CD4-positive, CD25-positive, alpha-beta regulatory T cell (primary cell): ENCODE results near the gene SH3TC2. TPM values are rescaled to one million over a fixed set of nuclear protein-coding genes. Genes with fewer than 3 reads are reported as not detected.

Experiments used
- ATAC-seq, 2 donors: fragments of 150-1000 bp; cut with Tn5 transposase; one replicate each; pipeline ENCODE4 v1.10.0; 2021; ENCODE audit warnings: low read depth in 2 of 2, moderate number of reproducible peaks in 2 of 2, moderate library complexity in 1 of 2
- DNase-seq, 3 donors: peaks; one replicate each; pipeline versions ENCODE4 v3.0.0 to v3.0.0-alpha.2; 2012 to 2022; ENCODE audit warnings: mixed read lengths in 1 of 3
- H3K27ac ChIP-seq: one replicate; pipeline ENCODE4 v1.7.0; 2013; ENCODE audit warnings: mild to moderate bottlenecking, low read length; ENCODE audit not compliant: insufficient read depth, poor library complexity, severe bottlenecking
- H3K27me3 ChIP-seq: one replicate; pipeline ENCODE4 v1.7.0; 2013; ENCODE audit warnings: low read length; ENCODE audit not compliant: control insufficient read depth, insufficient read depth
- H3K36me3 ChIP-seq: one replicate; pipeline ENCODE4 v1.7.0; 2013; ENCODE audit warnings: mild to moderate bottlenecking, low read length, moderate library complexity; ENCODE audit not compliant: control insufficient read depth, insufficient read depth
- H3K4me1 ChIP-seq: 2 replicates; pipeline ENCODE4 v1.7.0; 2013; ENCODE audit warnings: mild to moderate bottlenecking, low read length; ENCODE audit not compliant: insufficient read depth, control insufficient read depth, poor library complexity, severe bottlenecking
- H3K4me3 ChIP-seq: one replicate; pipeline ENCODE4 v1.7.0; 2013; ENCODE audit warnings: low read depth, mild to moderate bottlenecking, low read length, moderate library complexity
- H3K9me3 ChIP-seq, 2 experiments: 1 replicate in 1 of 2; 2 replicates in 1 of 2; pipeline ENCODE4 v1.7.0; 2013; ENCODE audit warnings: low read length in 2 of 2, mild to moderate bottlenecking in 1 of 2, moderate library complexity in 1 of 2; ENCODE audit not compliant: control insufficient read depth in 2 of 2
- H3K27ac Mint-ChIP-seq, 3 donors: one replicate each; pipeline ENCODE4 v1.8.0; 2020 to 2022; ENCODE audit warnings: mild to moderate bottlenecking in 3 of 3, mixed read lengths in 3 of 3, moderate library complexity in 2 of 3
- H3K27me3 Mint-ChIP-seq: one replicate; pipeline ENCODE4 v1.8.0; 2022; ENCODE audit warnings: mild to moderate bottlenecking, mixed read lengths
- H3K36me3 Mint-ChIP-seq: one replicate; pipeline ENCODE4 v1.8.0; 2020; ENCODE audit warnings: mixed read lengths
- H3K4me1 Mint-ChIP-seq, 4 donors: one replicate each; pipeline ENCODE4 v1.8.0; 2020 to 2022; ENCODE audit warnings: mixed read lengths in 4 of 4, mild to moderate bottlenecking in 1 of 4
- H3K4me3 Mint-ChIP-seq, 4 donors: one replicate each; pipeline ENCODE4 v1.8.0; 2020 to 2022; ENCODE audit warnings: mild to moderate bottlenecking in 4 of 4, mixed read lengths in 4 of 4, moderate library complexity in 3 of 4
- H3K9me3 Mint-ChIP-seq, 7 donors: one replicate each; pipeline ENCODE4 v1.8.0; 2020 to 2022; ENCODE audit warnings: mixed read lengths in 7 of 7, mild to moderate bottlenecking in 3 of 7, moderate library complexity in 2 of 7
- polyA plus RNA-seq, 4 donors: library from polyadenylated mRNA; unstranded; fragments of 300-500 nt; fragmentation: Illumina TruSeq; gene quantifications; one replicate each; pipeline ENCODE4 v1.2.3, GENCODE V29; 2021
- total RNA-seq: library from RNA; stranded (reverse); gene quantifications from one replicate; pipeline ENCODE4 v1.2.3, GENCODE V29; 2022

SH3TC2 gene
- total and polyA plus RNA-seq, 5 donors from 2014 or later, result 0.69 TPM; not detected in 4

DNA sequence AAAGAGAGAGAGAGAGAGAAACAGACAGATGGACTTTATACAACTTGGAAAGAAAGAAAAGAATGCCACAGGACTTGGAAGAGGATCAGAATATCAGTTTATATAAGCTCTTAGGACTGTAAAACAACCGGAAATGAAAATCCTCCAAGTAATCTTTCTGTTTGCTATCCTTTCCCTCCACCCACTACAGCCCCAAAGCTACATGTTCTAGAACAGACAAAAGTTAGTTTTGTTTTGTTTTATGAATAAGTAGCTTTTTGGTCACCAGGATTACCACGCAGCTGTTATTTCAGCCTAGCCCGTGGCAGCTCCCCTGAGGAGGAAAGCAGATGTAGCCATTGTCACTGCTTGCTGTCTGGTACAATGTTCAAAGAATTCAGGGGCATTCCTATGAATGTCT, 66.6 kb downstream of the SH3TC2 start:
- no peak overlapping the region for H3K27ac ChIP-seq
- peaks cover 6% of the 10 kb centered on the region for H3K27me3 ChIP-seq
- Mint-ChIP-seq H3K9me3 (no peaks in the 10 kb centered on the region), H3K27me3 (peaks cover 14% of the 10 kb centered on the region), H3K36me3 (no peaks in the 10 kb centered on the region), H3K4me3 (no peak overlapping the region), H3K4me1 (no peaks in the 10 kb centered on the region), H3K27ac (no peak overlapping the region)
- no peak overlapping the region for H3K4me3 ChIP-seq
- no peak for ATAC-seq
- H3K4me1 ChIP-seq, result no peaks in the 10 kb centered on the region
- no peak for DNase-seq
- no peaks in the 10 kb centered on the region for H3K9me3 ChIP-seq
- no peaks in the 10 kb centered on the region for H3K36me3 ChIP-seq

DNA sequence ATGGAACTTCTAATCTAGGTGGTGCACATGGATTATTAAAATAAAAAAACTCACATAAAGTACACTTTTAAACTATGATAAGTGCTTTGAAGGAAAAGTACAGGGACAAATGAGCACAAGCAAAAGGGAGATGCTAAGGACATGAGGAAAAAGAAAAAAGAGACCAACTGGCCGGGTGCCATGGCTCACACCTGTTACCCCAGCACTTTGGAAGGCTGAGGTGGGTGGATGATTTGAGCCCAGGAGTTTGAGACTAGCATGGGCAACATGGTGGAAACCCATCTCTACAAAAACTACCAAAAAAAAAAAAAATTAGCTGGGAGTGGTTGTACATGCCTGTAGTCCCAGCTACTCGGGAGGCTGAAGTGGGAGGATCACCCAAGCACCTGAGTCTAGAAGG, 67.1 kb downstream of the SH3TC2 start:
- H3K27ac ChIP-seq, result no peak overlapping the region
- Mint-ChIP-seq H3K9me3 (no peaks in the 10 kb centered on the region), H3K4me3 (no peak overlapping the region), H3K36me3 (no peaks in the 10 kb centered on the region), H3K4me1 (no peaks in the 10 kb centered on the region), H3K27ac (no peak overlapping the region), H3K27me3 (peaks cover 14% of the 10 kb centered on the region)
- no peaks in the 10 kb centered on the region for H3K36me3 ChIP-seq
- no peak overlapping the region for H3K4me3 ChIP-seq
- H3K27me3 ChIP-seq, result peaks cover 8% of the 10 kb centered on the region
- no peaks in the 10 kb centered on the region for H3K4me1 ChIP-seq
- ATAC-seq (no peak), DNase-seq (no peak)
- H3K9me3 ChIP-seq, result no peaks in the 10 kb centered on the region

DNA sequence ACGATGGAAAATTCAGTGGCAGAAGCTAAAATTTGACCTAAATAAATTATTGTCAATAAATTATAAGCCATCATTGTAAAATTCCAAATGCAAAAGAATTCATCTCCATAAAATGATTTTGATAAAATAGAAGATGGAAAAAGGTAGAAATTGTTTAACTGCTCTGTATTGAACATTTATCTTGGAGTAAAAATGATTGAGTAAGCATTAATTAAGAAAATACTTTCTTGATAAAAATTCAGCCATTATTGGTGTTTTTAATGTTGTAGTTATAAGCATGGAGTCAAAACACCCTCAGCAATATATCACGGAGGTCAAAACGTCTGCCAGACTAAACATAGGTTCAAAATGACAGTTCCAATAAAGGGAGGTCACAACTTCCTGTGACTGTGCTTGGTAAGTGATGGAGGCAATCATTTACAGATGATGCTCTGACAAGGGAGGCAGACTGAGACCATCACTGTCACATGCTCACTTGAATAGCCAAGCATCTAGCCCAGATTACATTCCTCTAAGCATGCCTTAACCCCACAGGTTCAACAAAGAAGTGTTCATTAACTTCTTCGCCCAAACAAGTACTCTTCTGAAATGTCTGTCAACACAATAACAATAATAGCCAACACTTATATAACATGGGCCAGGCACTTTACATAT, 69.5 kb downstream of the SH3TC2 start:
- no peak overlapping the region for H3K4me3 Mint-ChIP-seq
- ATAC-seq (no peak), DNase-seq (no peak)
- peaks cover 11% of the 10 kb centered on the region for H3K27me3 Mint-ChIP-seq
- no peaks in the 10 kb centered on the region for H3K9me3 ChIP-seq
- H3K4me3 ChIP-seq, result no peak overlapping the region
- H3K4me1 ChIP-seq, result no peaks in the 10 kb centered on the region
- H3K9me3 Mint-ChIP-seq, result peaks cover 0 to 2% (median 0%) of the 10 kb centered on the region in 7 donors
- H3K27me3 ChIP-seq, result peaks cover 3% of the 10 kb centered on the region
- H3K36me3 Mint-ChIP-seq, result no peaks in the 10 kb centered on the region
- no peak overlapping the region for H3K27ac ChIP-seq
- H3K27ac Mint-ChIP-seq, result no peak overlapping the region
- no peaks in the 10 kb centered on the region for H3K4me1 Mint-ChIP-seq
- H3K36me3 ChIP-seq, result no peaks in the 10 kb centered on the region

DNA sequence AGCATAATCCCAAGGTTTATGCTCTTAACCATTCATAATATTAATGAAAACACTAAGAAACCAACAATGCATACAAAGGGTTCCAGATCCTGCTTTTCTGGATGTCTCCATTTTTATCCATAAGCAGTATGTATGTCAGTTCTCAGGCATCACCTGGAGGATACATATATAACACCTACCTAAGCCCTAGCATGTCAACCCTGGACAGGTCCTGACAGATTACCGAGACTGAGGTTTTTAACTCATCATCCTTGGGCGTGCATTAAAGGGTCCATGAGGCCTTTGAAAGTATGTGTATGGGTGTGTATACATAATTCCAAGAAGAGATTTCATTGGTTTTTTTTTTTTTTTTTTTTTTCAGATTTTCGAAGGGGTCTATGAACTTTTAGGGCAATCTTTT, 70.6 kb downstream of the SH3TC2 start:
- Mint-ChIP-seq H3K4me1 (no peaks in the 10 kb centered on the region), H3K27me3 (peaks cover 23% of the 10 kb centered on the region), H3K4me3 (no peak overlapping the region), H3K9me3 (peaks cover 0 to 2% (median 0%) of the 10 kb centered on the region in 7 donors), H3K27ac (no peak overlapping the region), H3K36me3 (no peaks in the 10 kb centered on the region)
- Histone ChIP-seq H3K27me3 (peaks cover 3% of the 10 kb centered on the region), H3K4me1 (no peaks in the 10 kb centered on the region), H3K27ac (no peak overlapping the region), H3K4me3 (no peak overlapping the region), H3K36me3 (no peaks in the 10 kb centered on the region), H3K9me3 (no peaks in the 10 kb centered on the region)
- ATAC-seq (no peak), DNase-seq (no peak)

DNA sequence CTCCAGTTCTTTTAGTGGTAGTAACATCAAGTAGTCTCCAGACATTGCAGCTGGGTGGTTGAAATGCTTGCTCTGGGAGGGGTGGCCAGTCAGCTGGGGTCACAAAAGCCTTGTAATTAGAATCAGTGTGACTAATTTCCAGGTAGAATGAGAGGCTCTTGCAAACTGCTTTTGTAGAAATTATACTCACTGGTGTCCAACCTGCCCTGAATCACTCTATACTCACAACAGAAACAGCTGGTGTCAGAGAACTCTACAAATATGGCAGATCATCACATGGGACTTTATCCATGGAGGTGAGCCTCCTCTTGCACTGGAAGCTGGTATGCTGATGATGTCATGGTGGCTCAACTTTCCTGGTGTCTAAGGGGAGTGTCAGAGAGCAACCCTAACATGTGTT, 71.3 kb downstream of the SH3TC2 start:
- DNase-seq, result no peak
- Histone ChIP-seq H3K4me3 (no peak overlapping the region), H3K9me3 (no peaks in the 10 kb centered on the region), H3K36me3 (no peaks in the 10 kb centered on the region), H3K27me3 (peaks cover 6% of the 10 kb centered on the region), H3K27ac (no peak overlapping the region), H3K4me1 (no peaks in the 10 kb centered on the region)
- Mint-ChIP-seq H3K4me1 (no peaks in the 10 kb centered on the region), H3K27me3 (peaks cover 22% of the 10 kb centered on the region), H3K27ac (no peak overlapping the region), H3K9me3 (peaks cover 0 to 2% (median 0%) of the 10 kb centered on the region in 7 donors), H3K4me3 (no peak overlapping the region), H3K36me3 (no peaks in the 10 kb centered on the region)
- no peak for ATAC-seq

GRCh38 chr5:148990817-148991216, 72.0 kb downstream of the SH3TC2 start:
- Mint-ChIP-seq H3K27me3 (peaks cover 19% of the 10 kb centered on the region), H3K27ac (no peak overlapping the region), H3K4me3 (no peak overlapping the region), H3K4me1 (no peaks in the 10 kb centered on the region), H3K9me3 (peaks cover 0 to 2% (median 0%) of the 10 kb centered on the region in 7 donors), H3K36me3 (no peaks in the 10 kb centered on the region)
- Histone ChIP-seq H3K4me1 (no peaks in the 10 kb centered on the region), H3K4me3 (no peak overlapping the region), H3K36me3 (no peaks in the 10 kb centered on the region), H3K27me3 (peaks cover 10% of the 10 kb centered on the region), H3K27ac (no peak overlapping the region), H3K9me3 (no peaks in the 10 kb centered on the region)
- DNase-seq (no peak), ATAC-seq (no peak)

DNA sequence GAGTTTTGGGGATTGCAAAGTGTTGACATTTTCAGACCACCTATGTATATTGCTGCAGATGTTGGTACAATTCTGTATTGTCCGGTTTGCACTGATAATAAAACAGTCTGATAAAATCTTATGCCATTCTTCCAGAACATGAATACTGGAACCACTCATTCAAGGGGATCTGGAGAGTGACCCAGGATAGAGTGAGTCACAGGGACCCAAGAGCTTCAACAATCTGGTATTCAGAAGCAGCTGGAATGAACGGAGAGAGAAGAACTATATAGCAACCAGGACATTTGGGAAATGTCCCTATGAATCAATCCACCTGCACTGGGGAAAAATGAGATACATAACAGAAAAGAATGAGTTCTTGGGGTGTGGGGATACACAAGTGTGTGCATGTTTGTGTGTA, 73.3 kb downstream of the SH3TC2 start:
- DNase-seq (no peak), ATAC-seq (no peak)
- no peaks in the 10 kb centered on the region for H3K9me3 ChIP-seq
- Mint-ChIP-seq H3K36me3 (no peaks in the 10 kb centered on the region), H3K27ac (no peak overlapping the region), H3K27me3 (peaks cover 18% of the 10 kb centered on the region), H3K9me3 (peaks cover 0 to 2% (median 0%) of the 10 kb centered on the region in 7 donors), H3K4me1 (no peaks in the 10 kb centered on the region), H3K4me3 (no peak overlapping the region)
- no peaks in the 10 kb centered on the region for H3K4me1 ChIP-seq
- peaks cover 10% of the 10 kb centered on the region for H3K27me3 ChIP-seq
- no peak overlapping the region for H3K4me3 ChIP-seq
- no peak overlapping the region for H3K27ac ChIP-seq
- no peaks in the 10 kb centered on the region for H3K36me3 ChIP-seq

GRCh38 chr5:148988328-148988727, 74.5 kb downstream of the SH3TC2 start:
- Mint-ChIP-seq H3K9me3 (peaks cover 0 to 4% (median 2%) of the 10 kb centered on the region in 7 donors), H3K36me3 (no peaks in the 10 kb centered on the region), H3K4me1 (no peaks in the 10 kb centered on the region), H3K27me3 (peaks cover 24% of the 10 kb centered on the region), H3K27ac (no peak overlapping the region), H3K4me3 (no peak overlapping the region)
- H3K36me3 ChIP-seq, result no peaks in the 10 kb centered on the region
- DNase-seq, result no peak
- no peak overlapping the region for H3K4me3 ChIP-seq
- ATAC-seq, result no peak
- H3K9me3 ChIP-seq, result no peaks in the 10 kb centered on the region
- no peaks in the 10 kb centered on the region for H3K4me1 ChIP-seq
- peaks cover 15% of the 10 kb centered on the region for H3K27me3 ChIP-seq
- no peak overlapping the region for H3K27ac ChIP-seq
